Activated T-cell treated with anti-CD3 and anti-CD28 coated beads for 4 hours (primary cell): ENCODE data around the gene MAP3K14.

ENCODE experiments used
- DNase-seq: peaks from one replicate; pipeline ENCODE4 v3.0.0-alpha.2; 2020

Gene MAP3K14

GRCh38 chr17:45277216-45277849 is 39.5 kb downstream of the MAP3K14 start:
- peak; percentile 88 for DNase-seq

- DNase-seq = no peak
These were observed 40.8 kb downstream of the MAP3K14 start for GRCh38 chr17:45276031-45276430.

- no peak for DNase-seq
These were observed 42.8 kb downstream of the MAP3K14 start for GRCh38 chr17:45274033-45274432.

GRCh38 chr17:45273551-45273957 is 43.3 kb downstream of the MAP3K14 start:
- DNase-seq = no peak

- DNase-seq = no peak
These were observed 45.2 kb downstream of the MAP3K14 start for GRCh38 chr17:45271603-45272002.

- DNase-seq = peak; percentile 38
These were observed 45.9 kb downstream of the MAP3K14 start for GRCh38 chr17:45270828-45271418.

- no peak for DNase-seq
These were observed 46.9 kb downstream of the MAP3K14 start for GRCh38 chr17:45269912-45270311.

- DNase-seq = no peak
These were observed 49.3 kb downstream of the MAP3K14 start for GRCh38 chr17:45267436-45268055.

GRCh38 chr17:45266372-45266926 is 50.4 kb downstream of the MAP3K14 start:
- DNase-seq = no peak

- no peak for DNase-seq
These were observed 51.0 kb downstream of the MAP3K14 start for GRCh38 chr17:45265821-45266220.

GRCh38 chr17:45264988-45265387 is 51.8 kb downstream of the MAP3K14 start:
- DNase-seq = no peak

- no peak for DNase-seq
These were observed 52.4 kb downstream of the MAP3K14 start for GRCh38 chr17:45264430-45264829.

- no peak for DNase-seq
These were observed 53.4 kb downstream of the MAP3K14 start for GRCh38 chr17:45263477-45263860.

GRCh38 chr17:45262516-45263476 is 54.0 kb downstream of the MAP3K14 start:
- no peak for DNase-seq

GRCh38 chr17:45261577-45262515 is 55.0 kb downstream of the MAP3K14 start, which contains the start of gene SPATA32:
TSS of gene SPATA32 (minus strand) at chr17:45262094. CDS start at chr17:45262016, 78 bp downstream.
- peak; percentile 50 for DNase-seq

- no peak for DNase-seq
These were observed 56.5 kb downstream of the MAP3K14 start for GRCh38 chr17:45260204-45260783.

GRCh38 chr17:45258981-45259380 is 57.8 kb downstream of the MAP3K14 start:
- DNase-seq = no peak

- DNase-seq = no peak
These were observed 59.7 kb downstream of the MAP3K14 start for GRCh38 chr17:45257115-45257514.

- no peak for DNase-seq
These were observed 60.5 kb downstream of the MAP3K14 start for GRCh38 chr17:45256114-45256966.

- DNase-seq = no peak
These were observed 61.5 kb downstream of the MAP3K14 start for GRCh38 chr17:45255358-45255757.
